ENCODE data around the gene CCDC186. TPM values are rescaled to one million over a fixed set of nuclear protein-coding genes. Genes with fewer than 3 reads are reported as not detected.

The CCDC186 gene
- total RNA-seq, 4 donors from 2014 or later, result 14.5 to 31.8 (median 19.3) TPM

- DNase-seq (ENCODE audit: low spot score), result no peak
- no peak for ATAC-seq (ENCODE audit: low FRiP score)
- no peak for TF ChIP-seq CTCF (IDR thresholded peaks at IDR 0.05)
Observed at GRCh38 chr10:114188001-114188400, 14.0 kb upstream of the CCDC186 start.

- ATAC-seq (ENCODE audit: low FRiP score) (no peak), DNase-seq (ENCODE audit: low spot score) (no peak)
- TF ChIP-seq CTCF (IDR thresholded peaks at IDR 0.05), result no peak
Observed at GRCh38 chr10:114184276-114184675, 10.3 kb upstream of the CCDC186 start.

- ATAC-seq (ENCODE audit: low FRiP score) (no peak), DNase-seq (ENCODE audit: low spot score) (no peak)
- TF ChIP-seq CTCF (IDR thresholded peaks at IDR 0.05), result no peak
Observed at GRCh38 chr10:114183563-114183962, 9.6 kb upstream of the CCDC186 start.

GRCh38 chr10:114181971-114182370 is 8.0 kb upstream of the CCDC186 start:
- no peak for TF ChIP-seq CTCF (IDR thresholded peaks at IDR 0.05)
- ATAC-seq (ENCODE audit: low FRiP score) (no peak), DNase-seq (ENCODE audit: low spot score) (no peak)

- DNase-seq (ENCODE audit: low spot score) (no peak), ATAC-seq (ENCODE audit: low FRiP score) (no peak)
- TF ChIP-seq CTCF (IDR thresholded peaks at IDR 0.05), result no peak
Observed at GRCh38 chr10:114180937-114181336, 6.9 kb upstream of the CCDC186 start.

- no peak for TF ChIP-seq CTCF (IDR thresholded peaks at IDR 0.05)
- DNase-seq (ENCODE audit: low spot score) (no peak), ATAC-seq (ENCODE audit: low FRiP score) (no peak)
Observed at GRCh38 chr10:114179747-114180146, 5.7 kb upstream of the CCDC186 start.

GRCh38 chr10:114179148-114179547 is 5.1 kb upstream of the CCDC186 start, which contains the start of gene TDRD1:
Gene TDRD1, plus strand, starts transcription at chr10:114179353. Its CDS starts 8,479 bp downstream, at chr10:114187832.
- no peak for TF ChIP-seq CTCF (IDR thresholded peaks at IDR 0.05)
- no peak for ATAC-seq (ENCODE audit: low FRiP score)
- DNase-seq (ENCODE audit: low spot score), result no peak
